Subcutaneous adipose tissue (tissue), 4 donors: Measurements from ENCODE around the gene TUFT1. TPM values are rescaled to one million over a fixed set of nuclear protein-coding genes. Genes with fewer than 3 reads are reported as not detected.

Experiments used
- total RNA-seq, 4 donors: library from RNA; depleted of rRNA; stranded (reverse); fragments of >200 nt; gene quantifications; one replicate each; pipeline ENCODE4 v1.1.0, GENCODE V29; 2016
- TF ChIP-seq, protein P1 (sequence below): fragments of 450-650 bp; IDR thresholded peaks from one replicate; pipeline ENCODE4 v1.5.1; 2016; ENCODE audit warnings: low read depth, mild to moderate bottlenecking, control low read depth, antibody characterized with exemption, moderate library complexity

TUFT1 gene
- total RNA-seq, 4 donors from 2014 or later, result 3.8 to 7.5 (median 5.8) TPM

GRCh38 chr1:151540982-151541377 lies 871 bp downstream of the TUFT1 start:
- TF ChIP-seq, protein P1, sequence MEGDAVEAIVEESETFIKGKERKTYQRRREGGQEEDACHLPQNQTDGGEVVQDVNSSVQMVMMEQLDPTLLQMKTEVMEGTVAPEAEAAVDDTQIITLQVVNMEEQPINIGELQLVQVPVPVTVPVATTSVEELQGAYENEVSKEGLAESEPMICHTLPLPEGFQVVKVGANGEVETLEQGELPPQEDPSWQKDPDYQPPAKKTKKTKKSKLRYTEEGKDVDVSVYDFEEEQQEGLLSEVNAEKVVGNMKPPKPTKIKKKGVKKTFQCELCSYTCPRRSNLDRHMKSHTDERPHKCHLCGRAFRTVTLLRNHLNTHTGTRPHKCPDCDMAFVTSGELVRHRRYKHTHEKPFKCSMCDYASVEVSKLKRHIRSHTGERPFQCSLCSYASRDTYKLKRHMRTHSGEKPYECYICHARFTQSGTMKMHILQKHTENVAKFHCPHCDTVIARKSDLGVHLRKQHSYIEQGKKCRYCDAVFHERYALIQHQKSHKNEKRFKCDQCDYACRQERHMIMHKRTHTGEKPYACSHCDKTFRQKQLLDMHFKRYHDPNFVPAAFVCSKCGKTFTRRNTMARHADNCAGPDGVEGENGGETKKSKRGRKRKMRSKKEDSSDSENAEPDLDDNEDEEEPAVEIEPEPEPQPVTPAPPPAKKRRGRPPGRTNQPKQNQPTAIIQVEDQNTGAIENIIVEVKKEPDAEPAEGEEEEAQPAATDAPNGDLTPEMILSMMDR, result no peak

- TF ChIP-seq, protein P1, result no peak
Observed at GRCh38 chr1:151541752-151542151, 1.6 kb downstream of the TUFT1 start.

DNA sequence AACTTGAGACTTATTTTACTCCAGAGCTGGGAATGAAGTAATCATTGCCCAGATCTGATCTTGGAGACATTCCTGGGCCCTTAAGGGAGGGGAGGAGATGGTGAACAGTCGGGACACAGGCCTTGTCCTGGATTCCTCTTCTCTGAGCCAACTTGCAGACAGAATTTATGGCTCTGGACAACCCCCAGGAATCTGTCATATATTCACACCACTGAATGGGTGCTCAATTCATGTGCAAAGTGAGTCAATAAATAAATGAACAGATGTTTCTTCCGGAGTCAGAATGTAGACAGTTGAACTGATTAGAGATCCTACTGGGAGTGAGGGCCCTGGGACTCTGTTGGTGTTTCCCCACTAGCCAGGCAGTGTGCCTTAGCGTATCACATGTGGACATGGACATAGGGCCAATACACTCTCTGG lies 2.6 kb downstream of the TUFT1 start:
- TF ChIP-seq, protein P1, result no peak

- TF ChIP-seq, protein P1, result no peak
Observed at GRCh38 chr1:151545542-151545941, 5.4 kb downstream of the TUFT1 start.

GRCh38 chr1:151546011-151546925 lies 6.2 kb downstream of the TUFT1 start:
- TF ChIP-seq, protein P1, result no peak

GRCh38 chr1:151547119-151547899 lies 7.2 kb downstream of the TUFT1 start:
- TF ChIP-seq, protein P1, result no peak

DNA sequence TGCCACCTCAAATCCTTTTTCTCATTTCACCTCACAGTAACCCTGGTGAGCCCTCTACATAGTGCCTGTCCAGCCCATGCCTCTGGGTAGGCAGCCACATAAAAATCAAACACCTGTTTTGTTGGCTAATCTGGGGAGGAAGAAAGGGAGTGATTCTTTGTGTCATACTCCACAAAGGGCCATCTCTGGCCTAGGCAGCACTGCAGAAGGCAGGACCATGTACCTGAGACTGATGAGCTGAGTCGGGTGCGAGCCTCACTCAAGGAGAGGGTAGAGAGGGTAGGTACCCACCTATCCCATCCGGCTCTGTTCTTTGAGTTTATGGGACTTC lies 7.8 kb downstream of the TUFT1 start:
- TF ChIP-seq, protein P1, result no peak
